Neuronal stem cell (in vitro differentiated cells): ENCODE data around the gene LRRC59.
A peak's percentile ranks its signal among the peaks of the same experiment; 100 is the strongest.

ENCODE experiments used
- DNase-seq: peaks from one replicate; pipeline ENCODE4 v3.0.0-alpha.2; 2013; ENCODE audit warnings: low spot score
- H2AFZ ChIP-seq: one replicate; pipeline ENCODE4 v1.6.1; 2013; ENCODE audit warnings: mild to moderate bottlenecking, low read length, inconsistent platforms
- H2AK5ac ChIP-seq: 2 replicates; pipeline ENCODE4 v1.6.1; 2013; ENCODE audit warnings: low read depth, mild to moderate bottlenecking, inconsistent platforms, low read length, moderate library complexity, mixed read lengths
- H2BK120ac ChIP-seq: 2 replicates; pipeline ENCODE4 v1.6.1; 2013; ENCODE audit warnings: low read depth, mild to moderate bottlenecking, inconsistent platforms, low read length, moderate library complexity, mixed read lengths
- H2BK12ac ChIP-seq: one replicate; pipeline ENCODE4 v1.6.1; 2013; ENCODE audit warnings: low read length, inconsistent platforms
- H2BK15ac ChIP-seq: 2 replicates; pipeline ENCODE4 v1.6.1; 2013; ENCODE audit warnings: mild to moderate bottlenecking, low read length, inconsistent platforms, mixed read lengths
- H2BK5ac ChIP-seq: one replicate; pipeline ENCODE4 v1.6.1; 2013; ENCODE audit warnings: inconsistent platforms, mild to moderate bottlenecking, low read length, moderate library complexity
- H3K14ac ChIP-seq: one replicate; pipeline ENCODE4 v1.6.1; 2013; ENCODE audit warnings: low read length, inconsistent platforms
- H3K18ac ChIP-seq: 2 replicates; pipeline ENCODE4 v1.6.1; 2013; ENCODE audit warnings: low read length, inconsistent platforms
- H3K23ac ChIP-seq: 2 replicates; pipeline ENCODE4 v1.6.1; 2013; ENCODE audit warnings: low read depth, mild to moderate bottlenecking, mixed read lengths, low read length, inconsistent platforms; ENCODE audit not compliant: poor library complexity
- H3K27ac ChIP-seq: replicated peaks from 3 replicates; pipeline ENCODE4 v1.5.1; 2013; ENCODE audit warnings: low read length, inconsistent platforms
- H3K27me3 ChIP-seq, 3 experiments: 2 replicates each; pipeline ENCODE4 v1.6.1; 2013; ENCODE audit warnings: low read length in 3 of 3, mild to moderate bottlenecking in 2 of 3, inconsistent platforms in 1 of 3, low read depth in 1 of 3, mixed read lengths in 1 of 3, moderate library complexity in 1 of 3; ENCODE audit not compliant: control insufficient read depth in 3 of 3, insufficient read depth in 3 of 3
- H3K36me3 ChIP-seq, 2 donors: replicated peaks in 1 of 2; 2 replicates each; pipeline ENCODE4 v1.6.1; 2013; ENCODE audit warnings: low read length in 2 of 2; ENCODE audit not compliant: control insufficient read depth in 2 of 2, insufficient read depth in 2 of 2
- H3K4ac ChIP-seq: 2 replicates; pipeline ENCODE4 v1.6.1; 2013; ENCODE audit warnings: inconsistent platforms, mild to moderate bottlenecking, low read length, moderate library complexity
- H3K4me1 ChIP-seq, 2 donors: 1 replicate in 1 of 2; 2 replicates in 1 of 2; pipeline ENCODE4 v1.6.1; 2013; ENCODE audit warnings: low read length in 2 of 2, low read depth in 1 of 2; ENCODE audit not compliant: control insufficient read depth in 2 of 2, insufficient read depth in 1 of 2
- H3K4me2 ChIP-seq: one replicate; pipeline ENCODE4 v1.6.1; 2013; ENCODE audit warnings: mild to moderate bottlenecking, low read length, inconsistent platforms; ENCODE audit not compliant: insufficient read depth, poor library complexity, severe bottlenecking
- H3K4me3 ChIP-seq, 2 donors: 2 replicates each; pipeline ENCODE4 v1.5.1; 2013; ENCODE audit warnings: low read length in 2 of 2, mild to moderate bottlenecking in 2 of 2, inconsistent platforms in 1 of 2, moderate library complexity in 1 of 2
- H3K79me1 ChIP-seq: one replicate; pipeline ENCODE4 v1.6.1; 2013; ENCODE audit warnings: low read depth, mild to moderate bottlenecking, inconsistent platforms, low read length, moderate library complexity
- H3K9ac ChIP-seq: one replicate; pipeline ENCODE4 v1.6.1; 2013; ENCODE audit warnings: mild to moderate bottlenecking, low read depth, low read length, inconsistent platforms; ENCODE audit not compliant: poor library complexity
- H3K9me3 ChIP-seq, 2 donors: replicated peaks in 1 of 2; 2 replicates each; pipeline versions ENCODE3 to v1.6.1; 2013; ENCODE audit warnings: low read length in 2 of 2, mild to moderate bottlenecking in 2 of 2, inconsistent platforms in 1 of 2, low read depth in 1 of 2, mixed read lengths in 1 of 2, moderate library complexity in 1 of 2; ENCODE audit not compliant: control insufficient read depth in 2 of 2, insufficient read depth in 1 of 2
- H4K8ac ChIP-seq: one replicate; pipeline ENCODE4 v1.6.1; 2013; ENCODE audit warnings: low read depth, mild to moderate bottlenecking, inconsistent platforms, low read length, moderate library complexity
- H4K91ac ChIP-seq: one replicate; pipeline ENCODE4 v1.6.1; 2013; ENCODE audit warnings: low read length, low read depth, mild to moderate bottlenecking, inconsistent platforms; ENCODE audit not compliant: poor library complexity
- WGBS, 2 donors: extraction: QIAGEN DNeasy Blood & Tissue Kit; methylation state at CpG; one replicate each; pipeline ENCODE4 v1.1.7; 2013; ENCODE audit warnings: missing lambda C conversion rate in 2 of 2, mixed read lengths in 1 of 2; ENCODE audit not compliant: insufficient read length in 2 of 2, insufficient replicate concordance in 1 of 2; ENCODE audit errors: extremely low coverage in 2 of 2; 5-methylcytosine and 5-hydroxymethylcytosine counted together

LRRC59 gene

DNA sequence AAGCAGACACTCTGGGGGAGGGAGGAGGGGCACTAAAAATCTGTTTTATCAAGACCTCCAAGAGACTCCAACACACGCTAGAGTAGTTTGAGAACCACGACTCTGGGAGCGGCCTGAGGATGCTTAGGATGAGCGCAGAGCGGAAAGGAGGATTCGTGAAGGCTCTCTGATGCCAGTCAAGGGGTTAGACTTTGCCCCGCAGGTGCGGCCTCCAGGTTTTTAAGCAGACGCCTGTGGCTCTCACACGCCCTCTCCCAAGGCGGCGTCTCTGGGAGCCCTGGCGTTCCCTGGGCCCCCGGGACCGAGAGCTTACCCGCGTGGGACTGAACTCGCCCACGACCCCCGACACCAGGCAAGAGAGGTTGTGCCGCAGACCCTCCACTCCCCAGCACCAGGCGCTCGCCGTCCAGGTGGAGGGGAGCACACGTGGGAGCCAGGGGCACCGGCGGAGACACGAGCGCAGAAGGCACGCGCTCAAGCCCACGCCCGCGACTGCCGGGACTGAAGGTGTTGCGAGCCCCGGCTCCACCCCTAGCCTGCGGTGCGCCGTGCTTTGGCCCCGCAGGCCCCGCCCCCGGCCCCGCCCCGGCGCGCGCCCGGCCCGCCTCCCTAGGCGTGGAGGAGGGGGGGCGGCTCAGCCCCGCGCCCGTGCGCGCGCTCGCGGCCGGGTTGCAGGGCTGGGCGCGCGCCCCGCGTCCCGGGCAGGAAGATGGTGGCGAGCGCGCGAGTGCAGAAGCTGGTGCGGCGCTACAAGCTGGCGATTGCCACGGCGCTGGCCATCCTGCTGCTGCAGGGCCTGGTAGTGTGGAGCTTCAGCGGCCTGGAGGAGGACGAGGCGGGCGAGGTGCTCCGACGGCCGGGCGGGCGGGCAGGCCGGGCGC, 51.7 kb downstream of the LRRC59 start, which contains the start of gene XYLT2:
Gene XYLT2, plus strand, starts transcription at position 695 of the 881 bp plus-strand sequence. Its CDS starts 15 bp downstream, at position 710.
- H3K4me2 ChIP-seq: peak within 1 kb of the TSS; percentile 99
- WGBS, 2 donors: no CpG with 5 or more reads among the region's 87 CpGs
- peak within 1 kb of the TSS; percentile 86 for H2BK15ac ChIP-seq
- H3K14ac ChIP-seq: peak within 1 kb of the TSS; percentile 98
- H3K27me3 ChIP-seq: peaks cover 0 to 18% (median 8%) of the 10 kb centered on the region in 3 experiments
- peak within 1 kb of the TSS; percentile 99 for H2AFZ ChIP-seq
- H4K91ac ChIP-seq: no peak within 1 kb of the TSS
- H3K23ac ChIP-seq: peak within 1 kb of the TSS; percentile 98
- H3K9ac ChIP-seq: peak within 1 kb of the TSS; percentile 96
- peak within 1 kb of the TSS; percentile 96 for H3K4ac ChIP-seq
- peak within 1 kb of the TSS; percentile 88 for H2BK5ac ChIP-seq
- H3K9me3 ChIP-seq: peaks cover 0 to 2% of the 10 kb centered on the region in 2 donors
- DNase-seq: peak; percentile 89
- peak within 1 kb of the TSS; percentile 71 for H3K27ac ChIP-seq
- peak within 1 kb of the TSS; percentile 66 for H2BK120ac ChIP-seq
- peak within 1 kb of the TSS; percentile 99 for H3K18ac ChIP-seq
- H2BK12ac ChIP-seq: peak within 1 kb of the TSS; percentile 97
- H3K4me3 ChIP-seq: peak within 1 kb of the TSS; percentile 98 to 99
- H3K79me1 ChIP-seq: peaks cover 9% of the 10 kb centered on the region
- H3K4me1 ChIP-seq: peaks cover 15 to 21% of the 10 kb centered on the region in 2 donors
- peaks cover under 1 to 2% of the 10 kb centered on the region in 2 donors for H3K36me3 ChIP-seq
- H2AK5ac ChIP-seq: peak within 1 kb of the TSS; percentile 88
- peak within 1 kb of the TSS; percentile 89 for H4K8ac ChIP-seq

DNA sequence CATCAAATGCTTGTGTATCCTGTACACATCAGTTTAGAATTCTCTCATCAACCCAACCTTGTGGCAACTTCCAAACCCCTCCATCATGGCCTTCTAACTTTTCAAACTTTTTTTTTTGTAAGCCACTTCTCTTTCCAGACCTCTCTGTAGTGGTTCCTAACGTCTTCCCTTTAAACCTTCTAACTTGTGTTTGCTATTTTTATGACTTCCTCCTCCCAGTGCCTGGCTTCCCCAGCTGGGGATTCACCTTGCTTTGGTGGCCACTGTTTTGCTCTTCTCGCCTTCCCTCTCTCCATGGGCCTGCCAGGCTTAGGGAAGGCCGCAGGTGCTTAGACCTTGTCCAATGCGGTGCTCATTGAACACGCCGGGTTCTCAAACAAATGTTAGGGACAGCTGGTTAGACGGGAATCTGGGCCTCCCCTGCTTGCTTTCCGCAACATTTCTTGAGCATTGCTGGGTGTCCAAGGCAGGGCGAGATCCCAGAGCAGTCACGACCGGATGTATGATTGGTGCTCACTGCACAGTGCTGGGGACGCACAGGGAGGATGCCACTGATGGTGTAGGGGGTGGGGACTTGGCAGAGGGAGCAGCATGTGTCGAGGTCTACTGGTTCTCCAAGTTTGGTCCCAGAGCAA, 52.5 kb downstream of the LRRC59 start:
- Histone ChIP-seq H2BK120ac (no peak overlapping the region), H3K79me1 (peaks cover 9% of the 10 kb centered on the region), H3K4ac (no peak overlapping the region), H3K36me3 (peaks cover 0 to 2% of the 10 kb centered on the region in 2 donors), H3K9ac (no peak overlapping the region), H3K9me3 (peaks cover 0 to 2% of the 10 kb centered on the region in 2 donors), H3K4me3 (peak overlapping the region in 1 of 2 donors; percentile 15), H2AFZ (peak overlapping the region; percentile 99), H3K14ac (no peak overlapping the region), H3K4me1 (peaks cover 15 to 21% of the 10 kb centered on the region in 2 donors), H4K91ac (no peak overlapping the region), H2BK15ac (peak overlapping the region; percentile 86), H2BK5ac (no peak overlapping the region), H3K18ac (no peak overlapping the region), H2BK12ac (no peak overlapping the region), H3K4me2 (no peak overlapping the region), H3K27me3 (peaks cover 0 to 18% (median 8%) of the 10 kb centered on the region in 3 experiments), H2AK5ac (peak overlapping the region; percentile 23), H3K27ac (no peak overlapping the region), H3K23ac (peak overlapping the region; percentile 1), H4K8ac (no peak overlapping the region)
- WGBS, 2 donors: no CpG with 5 or more reads among the region's 13 CpGs
- no peak for DNase-seq

DNA sequence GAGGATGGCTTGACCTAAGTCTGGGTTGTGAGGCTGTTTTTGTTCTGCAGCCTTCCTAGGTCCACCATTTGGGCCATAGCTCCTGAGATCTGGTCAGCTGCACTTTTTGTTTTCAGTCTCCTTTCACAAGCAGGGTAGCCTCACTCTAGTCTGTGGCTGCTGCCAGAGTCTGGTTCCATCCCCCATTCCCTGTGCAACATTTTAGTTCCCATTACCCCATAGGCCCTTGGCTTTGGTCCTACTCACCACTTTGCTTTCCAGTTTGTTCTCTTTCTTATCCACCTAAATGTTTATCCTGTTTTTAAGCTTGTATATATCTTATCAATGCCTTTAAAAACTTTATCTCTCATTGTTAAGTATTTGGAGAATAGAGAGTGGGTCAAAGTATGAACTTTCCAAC, 57.9 kb downstream of the LRRC59 start:
- no peaks in the 10 kb centered on the region for H3K36me3 ChIP-seq
- no peak overlapping the region for H3K23ac ChIP-seq
- H3K79me1 ChIP-seq: no peaks in the 10 kb centered on the region
- H2AFZ ChIP-seq: no peak overlapping the region
- no peak overlapping the region for H2AK5ac ChIP-seq
- H3K9me3 ChIP-seq: peaks cover 5 to 13% of the 10 kb centered on the region in 2 donors
- no peak overlapping the region for H3K9ac ChIP-seq
- no peak overlapping the region for H4K91ac ChIP-seq
- H3K27ac ChIP-seq: no peak overlapping the region
- no peak for DNase-seq
- H2BK120ac ChIP-seq: no peak overlapping the region
- no peak overlapping the region for H2BK12ac ChIP-seq
- H3K4me3 ChIP-seq: no peak overlapping the region
- H3K4me1 ChIP-seq: no peaks in the 10 kb centered on the region
- no peak overlapping the region for H3K4me2 ChIP-seq
- H3K4ac ChIP-seq: no peak overlapping the region
- no peak overlapping the region for H3K14ac ChIP-seq
- peaks cover 0 to 5% (median 0%) of the 10 kb centered on the region in 3 experiments for H3K27me3 ChIP-seq
- H2BK15ac ChIP-seq: no peak overlapping the region
- no peak overlapping the region for H2BK5ac ChIP-seq
- H4K8ac ChIP-seq: no peak overlapping the region
- H3K18ac ChIP-seq: no peak overlapping the region

DNA sequence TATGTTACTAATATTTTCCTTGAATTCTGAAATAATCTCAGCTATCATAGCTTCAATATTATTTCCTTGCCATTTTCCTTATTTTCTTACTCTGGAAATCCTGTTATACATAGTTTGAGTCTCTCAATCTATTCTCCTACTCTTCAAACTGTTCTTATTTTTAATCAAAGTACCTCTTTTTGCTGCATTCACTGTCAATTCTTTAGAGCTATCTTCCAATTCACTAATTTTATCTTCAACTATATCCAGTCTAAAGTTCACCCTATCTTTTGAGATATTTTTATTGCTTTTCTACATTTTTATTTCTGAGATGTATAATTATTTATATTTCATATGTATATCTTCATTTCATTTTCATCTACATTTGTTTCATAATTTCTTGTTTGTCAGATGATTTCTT, 58.7 kb downstream of the LRRC59 start:
- Histone ChIP-seq H3K27ac (no peak overlapping the region), H2AK5ac (no peak overlapping the region), H2BK120ac (no peak overlapping the region), H4K91ac (no peak overlapping the region), H3K4me2 (no peak overlapping the region), H3K14ac (no peak overlapping the region), H3K23ac (no peak overlapping the region), H3K27me3 (peaks cover 0 to 5% (median 0%) of the 10 kb centered on the region in 3 experiments), H3K9me3 (peaks cover 5 to 13% of the 10 kb centered on the region in 2 donors), H3K36me3 (no peaks in the 10 kb centered on the region), H3K4ac (no peak overlapping the region), H3K18ac (no peak overlapping the region), H2BK15ac (no peak overlapping the region), H3K4me3 (no peak overlapping the region), H2BK5ac (no peak overlapping the region), H4K8ac (no peak overlapping the region), H2AFZ (no peak overlapping the region), H3K9ac (no peak overlapping the region), H3K79me1 (no peaks in the 10 kb centered on the region), H2BK12ac (no peak overlapping the region), H3K4me1 (no peaks in the 10 kb centered on the region)
- DNase-seq: no peak
